ENCODE results near the gene MECP2.

The MECP2 gene

DNA sequence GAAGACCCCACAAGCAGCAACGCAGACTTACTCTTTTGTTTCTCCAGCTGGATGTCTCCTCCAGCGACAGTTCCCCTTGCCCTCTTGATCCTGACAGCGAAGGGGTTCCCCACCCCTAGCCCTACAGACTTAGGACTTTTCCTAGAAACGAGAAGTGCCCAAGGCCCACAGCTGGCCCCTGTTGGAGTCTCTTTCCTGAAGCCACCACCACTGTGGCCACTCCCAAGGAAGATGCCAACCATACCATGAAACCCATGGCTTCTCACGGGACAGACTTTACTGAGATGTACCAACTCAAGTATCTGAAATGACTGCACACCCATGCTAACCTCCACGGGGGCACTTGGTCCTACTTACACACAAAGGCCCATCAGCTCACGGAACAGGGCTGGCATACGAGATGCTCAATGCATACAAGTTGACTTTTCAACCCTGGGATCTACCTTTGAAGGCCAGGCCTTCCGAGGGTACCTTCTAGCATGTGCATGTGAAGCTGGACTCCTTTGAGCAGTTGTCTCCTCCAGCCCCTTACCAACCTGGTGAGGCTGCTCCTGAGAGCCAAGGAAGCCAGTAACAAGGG lies 76.9 kb downstream of the MECP2 start:
- peak overlapping the region; percentile 46 for H3K4me3 ChIP-seq (ENCODE audit: low read length)
- DNase-seq (ENCODE audit: low read depth): no peak
- TF ChIP-seq CTCF (IDR thresholded peaks at IDR 0.05; ENCODE audit: insufficient read depth, low read depth, low read length, missing control alignments): no peak

DNA sequence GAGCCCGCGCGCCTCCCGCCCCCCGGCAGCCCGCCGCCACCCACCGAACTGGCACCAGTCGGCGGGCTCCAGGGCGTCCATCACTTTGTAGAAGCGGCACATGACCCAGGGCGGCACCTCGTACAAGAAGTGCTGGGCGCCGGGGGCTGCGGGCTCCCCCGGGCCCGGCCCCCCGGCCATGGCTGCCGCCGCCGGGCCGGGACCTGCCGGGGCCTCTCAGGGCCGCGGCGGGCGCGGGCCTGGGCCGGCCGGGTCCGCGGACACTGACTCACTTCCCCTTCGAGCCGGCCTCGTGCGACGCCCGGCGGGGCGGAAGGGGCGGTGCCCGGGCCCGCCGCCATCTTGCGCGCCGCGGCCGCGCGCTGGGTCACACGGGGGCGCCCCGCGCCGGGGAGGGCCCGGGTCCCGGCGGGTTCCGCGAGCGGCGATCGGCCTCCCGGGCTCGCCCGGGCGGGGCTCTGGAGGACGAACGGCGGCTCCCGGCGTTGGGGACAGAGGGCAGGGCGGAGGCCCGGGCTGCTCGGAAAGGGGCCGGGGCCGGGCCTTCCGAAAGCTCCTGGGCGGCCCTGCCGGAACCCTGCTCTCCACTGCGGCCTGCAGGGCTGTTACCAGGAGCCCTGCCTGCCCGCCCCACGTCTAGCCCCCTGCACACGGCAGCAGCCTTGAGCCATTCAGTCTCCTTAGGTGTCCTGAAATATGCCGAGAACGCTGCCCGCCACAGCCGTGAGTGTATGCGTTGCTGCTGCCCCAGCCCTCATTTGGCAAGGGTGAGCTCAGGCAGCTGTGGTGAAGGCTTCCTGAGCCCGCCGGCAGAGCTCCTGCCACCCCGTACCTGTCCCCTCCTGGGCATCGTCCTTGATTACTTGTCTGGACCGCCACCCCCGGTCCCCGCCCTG lies 77.6 kb downstream of the MECP2 start, which contains the start of gene IRAK1:
TSS of gene IRAK1 (minus strand) at position 270 of the 896 bp plus-strand sequence. CDS start at position 180, 90 bp downstream.
- H3K4me3 ChIP-seq (ENCODE audit: low read length): peak within 1 kb of the TSS; percentile 56
- peak; percentile 56 for DNase-seq (ENCODE audit: low read depth)

GRCh38 chrX:154019061-154019621 lies 78.4 kb downstream of the MECP2 start:
- DNase-seq (ENCODE audit: low read depth): no peak
- peak overlapping the region; percentile 56 for H3K4me3 ChIP-seq (ENCODE audit: low read length)
- TF ChIP-seq CTCF (IDR thresholded peaks at IDR 0.05; ENCODE audit: insufficient read depth, low read depth, low read length, missing control alignments): no peak

More for the DNA sequence above, 77.6 kb downstream of the MECP2 start, which contains the start of gene IRAK1:
- TF ChIP-seq CTCF (IDR thresholded peaks at IDR 0.05; ENCODE audit: insufficient read depth, low read depth, low read length, missing control alignments): no peak

DNA sequence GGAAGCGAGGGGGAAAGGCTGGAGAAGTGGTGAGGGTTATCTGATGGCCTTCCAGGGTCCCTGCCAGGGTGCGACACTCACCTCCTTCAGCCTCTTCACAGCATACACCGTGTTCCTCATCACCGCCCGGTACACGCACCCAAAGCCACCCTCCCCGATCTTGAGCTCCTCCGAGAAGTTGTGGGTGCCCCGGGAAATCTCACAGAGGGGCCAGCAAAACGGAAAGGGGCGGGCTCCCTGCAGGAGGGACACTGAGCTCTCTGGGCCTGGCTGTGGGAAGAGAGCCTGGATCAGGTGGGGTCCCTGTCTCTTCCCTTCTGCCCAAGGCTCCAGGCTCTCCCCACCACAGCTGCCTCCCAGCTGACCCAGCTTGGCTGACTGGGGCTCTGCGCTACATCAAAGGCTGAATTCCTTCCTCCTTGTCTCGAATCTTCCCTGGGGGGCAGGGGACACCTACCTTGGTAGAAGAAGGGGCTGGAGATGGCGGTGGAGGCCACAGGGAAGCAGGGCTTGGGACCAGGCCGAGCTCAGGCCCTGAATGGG lies 78.9 kb downstream of the MECP2 start:
- TF ChIP-seq CTCF (IDR thresholded peaks at IDR 0.05; ENCODE audit: insufficient read depth, low read depth, low read length, missing control alignments): no peak
- peak overlapping the region; percentile 56 for H3K4me3 ChIP-seq (ENCODE audit: low read length)
- no peak for DNase-seq (ENCODE audit: low read depth)

DNA sequence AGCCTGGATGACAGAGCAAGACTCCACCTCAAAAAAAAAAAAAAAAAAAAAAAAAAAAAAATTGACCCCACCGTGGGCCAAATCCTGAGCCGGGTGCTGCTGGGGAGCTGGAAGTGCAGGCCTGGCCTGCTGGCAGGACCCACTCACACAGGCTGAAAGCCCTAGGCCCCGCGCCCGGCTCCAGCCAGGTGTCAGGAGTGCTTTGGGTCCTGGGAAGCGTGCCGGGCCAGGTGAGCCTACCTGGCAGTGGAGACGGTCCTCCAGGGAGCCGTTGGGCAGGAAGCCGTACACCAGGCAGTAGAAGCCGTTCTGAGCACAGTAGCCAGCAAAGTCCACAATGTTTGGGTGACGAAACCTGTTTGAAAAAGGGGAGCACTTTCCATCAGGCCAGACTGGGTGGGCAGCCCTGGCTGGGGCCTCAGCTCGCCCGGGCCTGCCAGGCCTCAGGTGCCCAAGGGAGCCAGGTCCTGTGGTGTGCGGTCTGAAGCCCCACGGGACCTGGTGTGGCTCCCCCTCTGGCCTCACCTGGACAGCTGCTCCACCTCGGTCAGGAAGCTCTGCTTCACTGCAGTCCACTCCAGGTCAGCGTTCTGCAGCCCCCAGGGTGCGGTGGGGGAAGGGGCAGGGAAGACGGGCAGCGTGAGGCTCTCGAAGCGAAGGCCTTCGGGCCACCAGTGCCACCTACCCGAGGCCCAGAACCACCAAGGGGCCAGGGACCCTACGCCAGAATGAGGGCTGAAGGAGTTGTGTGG lies 79.6 kb downstream of the MECP2 start:
- DNase-seq (ENCODE audit: low read depth): no peak
- TF ChIP-seq CTCF (IDR thresholded peaks at IDR 0.05; ENCODE audit: insufficient read depth, low read depth, low read length, missing control alignments): no peak
- H3K4me3 ChIP-seq (ENCODE audit: low read length): peak overlapping the region; percentile 56

DNA sequence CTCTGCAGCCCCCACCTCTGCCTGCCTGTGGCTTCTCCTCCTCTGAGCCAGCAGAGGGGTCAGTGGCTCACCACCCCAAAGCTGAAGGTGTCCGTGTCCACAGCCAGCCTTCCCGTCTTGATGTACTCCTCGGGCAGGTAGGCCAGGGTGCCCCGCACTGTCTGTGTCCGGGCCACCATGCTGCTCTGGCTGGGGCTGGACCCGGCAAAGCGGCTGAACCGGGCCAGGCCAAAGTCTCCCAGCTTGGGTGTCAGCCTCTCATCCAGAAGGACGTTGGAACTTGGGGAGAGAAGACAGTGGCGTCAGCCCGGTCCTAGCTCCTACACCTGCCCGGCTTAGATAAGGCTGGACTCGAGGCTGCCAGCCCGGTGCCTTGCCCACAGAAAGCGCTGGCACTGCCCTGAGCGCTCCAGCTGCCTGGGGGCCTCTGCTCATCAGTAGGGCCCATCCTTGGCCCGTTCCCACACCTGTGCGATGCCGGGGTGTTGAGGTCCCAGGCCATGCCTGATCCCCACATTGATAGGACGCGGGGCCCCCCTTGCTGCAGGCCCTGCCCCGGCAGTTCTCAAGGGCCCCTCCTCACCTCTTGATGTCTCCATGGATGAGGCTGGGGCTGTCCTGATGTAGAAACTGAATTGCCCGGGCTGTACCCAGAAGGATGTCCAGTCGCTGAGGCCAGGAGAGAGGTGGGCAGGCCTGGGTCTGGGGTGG lies 81.0 kb downstream of the MECP2 start:
- no peak for DNase-seq (ENCODE audit: low read depth)
- no peak overlapping the region for H3K4me3 ChIP-seq (ENCODE audit: low read length)
- TF ChIP-seq CTCF (IDR thresholded peaks at IDR 0.05; ENCODE audit: insufficient read depth, low read depth, low read length, missing control alignments): no peak

Data from epithelial cell of esophagus (primary cell).